Skeletal muscle tissue (tissue), 4 donors: ENCODE measurements around the gene APOF. TPM values are rescaled to one million over a fixed set of nuclear protein-coding genes. Genes with fewer than 3 reads are reported as not detected.
"Not testable (repeated sequence)": the region's sequence is repeated elsewhere in the genome, so short reads cannot be mapped to it uniquely, and the experiment has no call there.

Source experiments
- H3K27ac ChIP-seq: one replicate; pipeline ENCODE4 v1.7.0; 2013; ENCODE audit warnings: mild to moderate bottlenecking, low read depth, low read length, inconsistent platforms
- H3K27me3 ChIP-seq, 3 donors: one replicate each; pipeline ENCODE4 v1.7.0; 2013; ENCODE audit warnings: low read length in 3 of 3; ENCODE audit not compliant: control insufficient read depth in 3 of 3, insufficient read depth in 3 of 3
- H3K36me3 ChIP-seq, 3 donors: one replicate each; pipeline ENCODE4 v1.7.0; 2013; ENCODE audit warnings: low read length in 3 of 3; ENCODE audit not compliant: control insufficient read depth in 3 of 3, insufficient read depth in 3 of 3
- H3K4me1 ChIP-seq, 3 donors: one replicate each; pipeline ENCODE4 v1.7.0; 2013; ENCODE audit warnings: low read length in 3 of 3, mild to moderate bottlenecking in 3 of 3; ENCODE audit not compliant: control insufficient read depth in 3 of 3, insufficient read depth in 3 of 3
- H3K4me3 ChIP-seq, 3 donors: one replicate each; pipeline ENCODE4 v1.7.0; 2013; ENCODE audit warnings: low read length in 3 of 3
- H3K9ac ChIP-seq, 3 donors: one replicate each; pipeline ENCODE4 v1.7.0; 2013; ENCODE audit warnings: low read length in 3 of 3, mild to moderate bottlenecking in 3 of 3, moderate library complexity in 2 of 3, low read depth in 1 of 3
- H3K9me3 ChIP-seq, 3 donors: one replicate each; pipeline ENCODE4 v1.7.0; 2013; ENCODE audit warnings: low read length in 3 of 3; ENCODE audit not compliant: control insufficient read depth in 3 of 3
- total RNA-seq: library from RNA; depleted of rRNA; stranded (reverse); fragments of >200 nt; gene quantifications from one replicate; pipeline ENCODE4 v1.2.3, GENCODE V29; 2014
- donor health status: Osteomylitis.

Gene APOF
- total RNA-seq, 1 donor from 2014 or later, result not detected

DNA sequence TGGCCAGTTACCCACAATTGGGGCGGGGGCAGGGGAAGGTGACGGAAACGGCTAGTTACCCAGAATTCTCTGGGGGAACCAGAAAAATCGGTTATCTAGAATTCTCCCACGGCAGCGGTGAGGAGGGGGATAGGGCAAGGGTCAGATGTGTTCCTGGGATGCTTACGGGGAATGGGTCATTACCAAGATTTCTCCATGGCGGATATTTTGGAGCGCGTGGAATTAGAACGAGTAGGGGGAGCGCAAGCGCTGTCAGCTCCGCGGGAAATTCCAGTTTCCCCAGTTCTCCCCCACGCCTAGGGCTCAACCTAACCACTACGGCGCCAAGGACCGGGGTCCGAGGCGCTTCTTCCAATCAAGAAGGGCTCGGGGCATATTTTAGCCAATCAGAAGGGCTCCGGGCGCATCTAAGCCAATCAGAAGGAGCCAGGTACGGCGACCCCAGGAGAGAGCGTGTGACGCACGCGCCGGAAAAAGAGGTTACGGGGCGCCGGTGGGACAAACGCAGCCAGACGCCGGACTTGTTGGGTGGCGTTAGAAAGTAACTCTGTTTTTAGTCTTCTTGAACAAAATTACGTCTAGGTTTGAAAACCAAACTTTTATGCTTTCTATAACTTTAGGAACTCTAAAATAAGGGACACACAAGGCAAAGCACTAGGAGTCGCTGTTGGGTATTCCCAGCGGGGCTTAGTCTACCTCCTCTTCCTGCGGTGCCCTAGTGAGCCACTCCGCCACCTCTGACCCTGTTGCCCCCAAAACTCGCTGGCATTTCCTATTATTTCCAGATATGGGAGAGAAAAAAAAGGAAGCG, 28.8 kb downstream of the APOF start, which contains the start of gene PAN2:
TSS of gene PAN2 (minus strand) at position 322 of the 811 bp plus-strand sequence. CDS start 906 bp downstream, outside the sequence.
- no peaks in the 10 kb centered on the region for H3K27me3 ChIP-seq
- peak within 1 kb of the TSS; percentile 94 for H3K27ac ChIP-seq
- peaks cover 0 to 5% (median 0%) of the 10 kb centered on the region in 3 donors for H3K36me3 ChIP-seq
- peak within 1 kb of the TSS; percentile 85 to 96 (median 93) for H3K9ac ChIP-seq
- no peaks in the 10 kb centered on the region for H3K9me3 ChIP-seq
- H3K4me3 ChIP-seq, result peak within 1 kb of the TSS; percentile 83 to 92 (median 87)
- peaks cover 15 to 19% (median 16%) of the 10 kb centered on the region in 3 donors for H3K4me1 ChIP-seq

DNA sequence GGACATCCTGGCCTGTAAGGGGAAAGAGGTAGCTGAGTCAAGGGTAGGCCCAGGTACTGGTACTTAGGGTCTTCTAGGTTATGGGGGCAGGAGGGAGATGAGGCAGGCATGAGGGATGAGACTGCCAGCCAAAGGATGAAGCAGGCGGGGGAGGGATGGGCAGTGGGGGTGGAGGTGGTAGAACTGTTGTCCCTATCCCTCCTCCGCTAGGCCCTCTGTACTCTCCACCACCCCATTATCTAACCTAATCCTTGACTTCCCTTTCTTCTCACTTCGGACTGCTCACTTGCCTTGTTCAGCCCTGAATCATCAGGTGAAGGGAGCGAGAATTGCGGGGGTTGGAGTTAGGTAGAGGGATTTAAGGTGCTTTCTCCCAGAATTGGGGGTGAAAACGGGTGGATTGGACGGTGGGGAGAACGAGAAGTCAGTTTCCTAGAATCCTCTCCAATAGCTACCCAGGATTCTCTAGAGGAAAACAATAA, 29.4 kb downstream of the APOF start:
- H3K9me3 ChIP-seq, result no peaks in the 10 kb centered on the region
- H3K27ac ChIP-seq, result peak overlapping the region; percentile 94
- H3K27me3 ChIP-seq, result no peaks in the 10 kb centered on the region
- peaks cover 2 to 6% (median 5%) of the 10 kb centered on the region in 3 donors for H3K36me3 ChIP-seq
- peaks cover 15 to 19% (median 16%) of the 10 kb centered on the region in 3 donors for H3K4me1 ChIP-seq
- peak overlapping the region; percentile 85 to 96 (median 93) for H3K9ac ChIP-seq
- peak overlapping the region; percentile 83 to 92 (median 87) for H3K4me3 ChIP-seq

DNA sequence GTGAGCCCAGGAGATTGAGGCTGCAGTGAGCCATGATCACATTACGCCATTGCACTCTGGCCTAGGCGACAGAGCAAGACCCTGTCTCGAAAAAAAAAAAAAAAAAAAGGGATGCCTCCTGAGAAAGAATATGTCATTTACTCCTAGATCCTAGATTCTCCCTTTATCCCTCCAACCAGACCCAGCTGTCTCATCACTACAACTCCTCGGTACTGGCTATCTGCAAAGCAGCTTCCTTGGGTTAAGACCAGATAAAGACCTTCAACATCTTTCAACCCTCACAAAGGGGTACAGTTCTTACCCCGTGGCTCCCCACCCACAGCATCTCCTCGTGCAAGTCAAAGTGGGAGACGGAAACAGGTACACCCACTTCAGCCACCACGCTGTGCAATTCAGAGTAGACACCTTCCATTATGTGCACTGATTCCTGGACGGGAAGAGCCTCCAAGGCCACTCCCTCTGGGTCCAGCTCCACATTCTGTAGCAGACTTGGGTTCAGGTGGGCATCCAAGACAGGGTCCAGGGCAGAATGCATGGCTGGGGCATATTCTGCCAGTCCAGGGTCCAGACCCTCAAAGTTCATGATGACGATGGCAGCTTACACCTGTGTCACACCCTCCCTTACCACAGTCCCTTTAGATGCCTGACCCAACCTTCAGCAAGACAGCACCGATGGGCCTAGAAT, 30.0 kb downstream of the APOF start:
- Histone ChIP-seq H3K4me1 (peaks cover 15 to 19% (median 16%) of the 10 kb centered on the region in 3 donors), H3K9ac (peak overlapping the region in 2 of 3 donors; percentile 85 to 93), H3K36me3 (peaks cover 8 to 11% (median 9%) of the 10 kb centered on the region in 3 donors), H3K27ac (peak overlapping the region; percentile 94), H3K27me3 (no peaks in the 10 kb centered on the region), H3K9me3 (no peaks in the 10 kb centered on the region), H3K4me3 (peak overlapping the region; percentile 83 to 92 (median 87))

DNA sequence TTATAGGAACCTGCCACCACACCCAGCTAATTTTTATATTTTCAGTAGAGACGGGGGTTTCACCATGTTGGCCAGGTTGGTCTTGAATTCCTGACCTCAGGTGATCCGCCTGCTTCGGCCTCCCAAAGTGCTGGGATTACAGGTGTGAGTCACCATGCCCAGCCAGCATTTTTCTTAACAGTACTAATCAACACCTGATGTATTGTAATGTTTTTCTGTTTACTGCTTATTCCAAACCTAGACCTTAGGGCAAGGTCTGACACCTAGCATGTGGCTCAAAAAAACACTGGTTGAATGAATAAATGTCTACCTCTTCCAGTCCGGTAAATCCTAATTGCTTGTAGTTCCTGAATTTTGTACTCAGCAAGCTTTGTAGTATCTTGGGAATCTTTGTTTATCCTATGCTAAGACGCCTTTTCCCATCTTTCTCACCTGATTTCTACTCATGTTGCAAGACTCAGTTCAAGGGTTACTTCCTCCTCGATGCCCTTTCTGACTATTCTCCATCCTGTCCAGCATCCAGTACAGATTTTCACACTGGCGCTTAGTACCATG, 31.6 kb downstream of the APOF start:
- Histone ChIP-seq H3K27me3 (no peaks in the 10 kb centered on the region), H3K4me3 (no peak overlapping the region), H3K27ac (no peak overlapping the region), H3K36me3 (peaks cover 22 to 27% (median 25%) of the 10 kb centered on the region in 3 donors), H3K4me1 (peaks cover 15 to 19% (median 16%) of the 10 kb centered on the region in 3 donors), H3K9ac (no peak overlapping the region), H3K9me3 (no peaks in the 10 kb centered on the region)

DNA sequence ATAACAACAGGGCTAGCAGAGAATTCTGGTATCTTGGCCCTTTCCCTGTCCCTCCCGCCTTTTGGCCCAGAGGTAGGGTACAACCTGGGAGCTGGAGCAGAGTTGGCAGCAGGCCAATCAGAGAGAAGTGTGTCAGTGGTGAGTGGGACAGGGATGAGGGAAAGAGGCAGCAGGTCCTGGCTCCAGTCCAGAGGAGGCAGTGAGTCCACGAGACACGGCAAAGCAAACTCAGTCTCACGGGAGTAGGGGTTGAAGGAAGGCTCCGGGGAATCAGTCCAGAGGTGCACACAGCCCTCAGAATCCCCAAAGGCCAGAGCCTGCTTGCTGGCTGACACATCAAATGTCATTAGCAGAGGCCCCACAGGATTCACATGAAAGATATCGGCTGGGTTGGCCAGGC, 36.1 kb downstream of the APOF start:
- Histone ChIP-seq H3K9me3 (no peaks in the 10 kb centered on the region), H3K4me1 (no peaks in the 10 kb centered on the region), H3K36me3 (peaks cover 48 to 70% (median 67%) of the 10 kb centered on the region in 3 donors), H3K27ac (no peak overlapping the region), H3K9ac (no peak overlapping the region), H3K4me3 (no peak overlapping the region), H3K27me3 (no peaks in the 10 kb centered on the region)

DNA sequence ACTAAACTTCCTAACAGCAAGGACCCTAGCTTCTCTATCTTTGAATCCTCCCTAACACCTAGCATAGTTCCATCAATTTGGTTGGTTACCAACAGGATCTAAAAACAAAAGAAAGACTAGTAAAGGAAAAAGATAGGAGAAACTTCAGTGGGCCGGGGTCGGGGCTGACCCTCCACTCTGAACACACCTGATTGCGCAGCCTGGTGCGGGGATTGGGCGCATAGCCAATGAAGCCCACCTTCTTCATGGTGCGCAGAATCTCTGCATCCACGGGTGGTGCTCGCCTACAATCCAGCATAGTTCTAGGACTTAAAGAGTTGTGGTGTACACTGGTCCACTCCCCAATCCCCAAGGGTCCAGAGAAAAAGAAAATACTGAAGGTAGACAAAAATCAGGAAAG, 36.5 kb downstream of the APOF start:
- Histone ChIP-seq H3K9me3 (no peaks in the 10 kb centered on the region), H3K9ac (no peak overlapping the region), H3K4me1 (no peaks in the 10 kb centered on the region), H3K36me3 (peaks cover 48 to 70% (median 68%) of the 10 kb centered on the region in 3 donors), H3K27me3 (no peaks in the 10 kb centered on the region), H3K4me3 (no peak overlapping the region), H3K27ac (no peak overlapping the region)

DNA sequence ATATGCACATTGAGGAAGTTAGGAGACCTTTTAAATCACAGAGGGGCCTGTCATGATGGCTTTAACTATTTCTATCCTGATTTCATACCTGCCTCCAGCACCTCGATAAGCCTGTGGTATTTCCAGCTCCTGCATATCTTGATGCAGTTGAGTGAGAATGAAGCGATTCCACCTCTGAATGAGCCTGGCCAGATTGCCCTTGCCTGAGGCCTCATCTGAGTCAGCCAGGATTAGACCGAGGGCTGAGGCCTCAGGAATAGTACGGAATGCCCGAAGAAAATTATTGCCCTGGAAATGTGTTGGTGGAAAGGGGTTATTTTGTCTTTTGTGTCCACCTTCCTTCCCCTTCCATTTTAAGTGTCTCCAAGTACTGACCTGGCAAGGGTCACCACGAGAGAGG, 38.5 kb downstream of the APOF start:
- Histone ChIP-seq H3K9me3 (no peaks in the 10 kb centered on the region), H3K27ac (no peak overlapping the region), H3K27me3 (no peaks in the 10 kb centered on the region), H3K36me3 (peaks cover 55 to 80% (median 78%) of the 10 kb centered on the region in 3 donors), H3K9ac (no peak overlapping the region), H3K4me3 (no peak overlapping the region), H3K4me1 (no peaks in the 10 kb centered on the region)

DNA sequence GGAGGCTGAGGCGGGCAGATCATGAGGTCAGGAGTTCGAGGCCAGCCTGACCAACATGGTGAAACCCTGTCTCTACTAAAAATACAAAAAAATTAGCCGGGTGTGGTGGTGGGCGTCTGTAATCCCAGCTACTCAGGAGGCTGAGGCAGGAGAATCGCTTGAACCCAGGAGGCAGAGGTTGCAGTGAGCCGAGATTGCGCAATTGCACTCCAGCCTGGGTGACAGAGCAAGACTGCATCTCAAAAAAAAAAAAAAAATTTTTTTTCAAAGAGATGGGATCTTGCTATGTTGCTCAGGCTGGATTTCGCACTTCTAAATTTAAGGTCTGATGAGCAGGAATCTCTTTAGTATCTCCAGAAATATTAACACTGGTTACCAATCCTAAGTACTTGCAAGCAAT, 41.0 kb downstream of the APOF start:
- not testable (repeated sequence) for H3K27me3 ChIP-seq, H3K27ac ChIP-seq, H3K4me1 ChIP-seq, H3K4me3 ChIP-seq, H3K9ac ChIP-seq, H3K9me3 ChIP-seq
- peaks cover 49 to 69% (median 68%) of the 10 kb centered on the region in 3 donors for H3K36me3 ChIP-seq

DNA sequence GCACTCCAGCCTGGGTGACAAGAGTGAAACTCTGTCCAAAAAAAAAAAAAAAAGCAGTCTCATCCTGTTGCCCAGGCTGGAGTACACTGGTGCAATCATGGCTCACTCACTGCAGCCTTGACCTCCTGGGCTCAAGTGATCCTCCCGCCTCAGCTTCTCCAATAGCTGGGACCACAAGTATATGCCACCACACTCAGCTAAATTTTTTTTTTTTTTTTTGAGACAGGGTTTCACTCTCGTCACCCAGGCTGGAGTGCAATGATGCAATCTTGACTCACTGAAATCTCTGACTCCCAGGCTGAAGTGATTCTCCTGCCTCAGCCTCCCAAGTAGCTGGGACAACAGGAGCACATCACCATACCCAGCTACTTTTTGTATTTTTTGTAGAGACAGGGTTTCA, 41.6 kb downstream of the APOF start:
- no peak overlapping the region for H3K4me3 ChIP-seq
- peaks cover 8% of the 10 kb centered on the region in 3 donors for H3K4me1 ChIP-seq
- H3K9me3 ChIP-seq, result no peaks in the 10 kb centered on the region
- H3K36me3 ChIP-seq, result peaks cover 45 to 63% (median 62%) of the 10 kb centered on the region in 3 donors
- H3K27ac ChIP-seq, result no peak overlapping the region
- no peaks in the 10 kb centered on the region for H3K27me3 ChIP-seq
- H3K9ac ChIP-seq, result no peak overlapping the region
